ENCODE results near the gene RNF26.

The RNF26 gene

GRCh38 chr11:119306373-119306890 lies 27.9 kb upstream of the RNF26 start:
- DNase-seq (ENCODE audit: low read depth), result peak; percentile 49
- no peak overlapping the region for H3K4me3 ChIP-seq (replicated peaks; ENCODE audit: low read depth, low read length)
- TF ChIP-seq CTCF (IDR thresholded peaks at IDR 0.05; ENCODE audit: low read length, missing control alignments), result no peak

GRCh38 chr11:119307219-119307618 lies 27.1 kb upstream of the RNF26 start:
- no peak for DNase-seq (ENCODE audit: low read depth)
- no peak overlapping the region for H3K4me3 ChIP-seq (replicated peaks; ENCODE audit: low read depth, low read length)
- TF ChIP-seq CTCF (IDR thresholded peaks at IDR 0.05; ENCODE audit: low read length, missing control alignments), result peak; percentile 16

- no peak for DNase-seq (ENCODE audit: low read depth)
- no peak for TF ChIP-seq CTCF (IDR thresholded peaks at IDR 0.05; ENCODE audit: low read length, missing control alignments)
These were observed 26.4 kb upstream of the RNF26 start for GRCh38 chr11:119307974-119308373.

GRCh38 chr11:119309411-119309810 lies 24.9 kb upstream of the RNF26 start:
- no peak for DNase-seq (ENCODE audit: low read depth)
- TF ChIP-seq CTCF (IDR thresholded peaks at IDR 0.05; ENCODE audit: low read length, missing control alignments), result no peak
- H3K4me3 ChIP-seq (replicated peaks; ENCODE audit: low read depth, low read length), result no peak overlapping the region

More at GRCh38 chr11:119307974-119308373, 26.4 kb upstream of the RNF26 start:
- no peak overlapping the region for H3K4me3 ChIP-seq (replicated peaks; ENCODE audit: low read depth, low read length)

GRCh38 chr11:119309953-119310681 lies 24.2 kb upstream of the RNF26 start:
- no peak overlapping the region for H3K4me3 ChIP-seq (replicated peaks; ENCODE audit: low read depth, low read length)
- no peak for TF ChIP-seq CTCF (IDR thresholded peaks at IDR 0.05; ENCODE audit: low read length, missing control alignments)
- no peak for DNase-seq (ENCODE audit: low read depth)

- no peak for DNase-seq (ENCODE audit: low read depth)
- H3K4me3 ChIP-seq (replicated peaks; ENCODE audit: low read depth, low read length), result no peak overlapping the region
- no peak for TF ChIP-seq CTCF (IDR thresholded peaks at IDR 0.05; ENCODE audit: low read length, missing control alignments)
These were observed 23.7 kb upstream of the RNF26 start for GRCh38 chr11:119310682-119311052.

GRCh38 chr11:119314726-119315125 lies 19.6 kb upstream of the RNF26 start:
- H3K4me3 ChIP-seq (replicated peaks; ENCODE audit: low read depth, low read length), result no peak overlapping the region
- no peak for TF ChIP-seq CTCF (IDR thresholded peaks at IDR 0.05; ENCODE audit: low read length, missing control alignments)
- DNase-seq (ENCODE audit: low read depth), result no peak
